ENCODE data around the gene ACOT7.

Gene ACOT7

DNA sequence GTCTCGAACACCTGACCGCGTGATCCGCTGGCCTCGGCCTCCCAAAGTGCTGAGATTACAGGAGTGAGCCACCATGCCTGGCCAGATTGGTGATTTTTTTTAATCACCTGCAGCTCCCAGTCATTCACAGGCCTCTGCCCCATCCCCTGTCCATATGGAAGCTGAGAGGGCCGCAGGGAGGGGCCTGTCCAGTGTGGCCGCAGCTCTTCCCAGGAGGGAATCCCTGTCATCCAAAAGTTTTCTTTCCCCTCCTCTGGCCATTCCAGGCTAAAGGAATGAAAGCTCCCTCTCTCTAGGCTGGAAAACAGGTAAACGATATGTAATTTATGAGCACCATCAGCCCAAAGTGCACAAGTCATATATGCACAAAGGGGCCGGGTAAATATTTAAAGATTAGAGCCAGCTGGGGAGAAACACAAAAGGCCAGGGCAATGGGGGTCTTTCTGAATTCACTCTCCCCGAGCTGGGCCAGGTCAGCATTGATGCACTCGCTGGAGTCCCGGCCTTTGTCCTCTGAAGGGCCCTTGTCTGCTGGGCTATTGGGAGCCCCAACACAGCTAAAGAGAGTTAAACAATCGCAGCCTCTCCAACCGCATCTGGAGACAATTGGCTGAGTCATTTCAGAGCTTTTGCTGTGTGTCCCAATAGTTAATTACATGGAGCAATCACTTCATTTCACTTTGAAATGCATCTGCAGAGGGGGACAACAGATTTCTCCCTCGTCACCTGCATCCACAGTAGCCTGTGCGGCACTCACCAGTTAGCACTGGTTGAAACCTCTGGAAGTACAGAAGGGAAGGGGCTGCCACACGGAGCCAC, 153.4 kb downstream of the ACOT7 start:
- Histone ChIP-seq H3K9me3 (ENCODE audit: control insufficient read depth in 1 of 2, low read length in 2 of 2) (no peaks in the 10 kb centered on the region), H3K27ac (ENCODE audit: low read length) (no peak overlapping the region), H3K27me3 (ENCODE audit: low read depth, low read length) (peaks cover 35% of the 10 kb centered on the region), H3K4me3 (ENCODE audit: low read depth in 1 of 2, low read length in 2 of 2) (no peak overlapping the region), H3K4me1 (ENCODE audit: control insufficient read depth in 1 of 2, insufficient read depth in 2 of 2, low read length in 2 of 2) (peaks cover 0 to 18% of the 10 kb centered on the region in 2 donors), H3K36me3 (ENCODE audit: control insufficient read depth in 1 of 2, insufficient read depth in 2 of 2, low read length in 2 of 2) (no peaks in the 10 kb centered on the region)

DNA sequence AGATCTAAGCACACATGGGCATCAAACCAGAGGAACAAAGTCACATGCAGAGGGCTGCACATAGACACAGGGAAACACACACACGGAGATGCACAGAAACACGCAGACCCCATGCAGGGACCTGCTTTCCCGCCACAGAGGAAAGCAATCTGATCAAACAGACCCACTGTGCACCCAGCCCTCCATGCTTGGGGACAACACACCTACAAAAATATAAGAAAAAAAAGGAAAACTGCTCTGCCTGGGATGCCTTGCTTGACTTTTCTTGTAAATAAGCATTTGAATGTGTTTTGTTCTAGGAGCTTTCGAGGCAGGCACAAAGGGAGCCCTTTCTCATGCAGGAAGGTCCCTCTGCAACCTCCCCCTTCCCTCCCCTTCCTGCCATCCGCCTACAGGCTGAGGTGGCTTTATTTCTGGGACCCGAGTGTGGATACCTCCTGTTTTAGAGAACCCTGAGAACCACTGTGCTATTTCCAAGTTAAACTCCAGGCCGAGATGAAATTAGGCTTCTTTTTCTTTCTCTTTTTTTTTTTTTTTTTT, 154.3 kb downstream of the ACOT7 start:
- Histone ChIP-seq H3K27ac (ENCODE audit: low read length) (no peak overlapping the region), H3K27me3 (ENCODE audit: low read depth, low read length) (peaks cover 30% of the 10 kb centered on the region), H3K36me3 (ENCODE audit: control insufficient read depth in 1 of 2, insufficient read depth in 2 of 2, low read length in 2 of 2) (no peaks in the 10 kb centered on the region), H3K4me1 (ENCODE audit: control insufficient read depth in 1 of 2, insufficient read depth in 2 of 2, low read length in 2 of 2) (peaks cover 7 to 25% of the 10 kb centered on the region in 2 donors), H3K9me3 (ENCODE audit: control insufficient read depth in 1 of 2, low read length in 2 of 2) (no peaks in the 10 kb centered on the region), H3K4me3 (ENCODE audit: low read depth in 1 of 2, low read length in 2 of 2) (no peak overlapping the region)

DNA sequence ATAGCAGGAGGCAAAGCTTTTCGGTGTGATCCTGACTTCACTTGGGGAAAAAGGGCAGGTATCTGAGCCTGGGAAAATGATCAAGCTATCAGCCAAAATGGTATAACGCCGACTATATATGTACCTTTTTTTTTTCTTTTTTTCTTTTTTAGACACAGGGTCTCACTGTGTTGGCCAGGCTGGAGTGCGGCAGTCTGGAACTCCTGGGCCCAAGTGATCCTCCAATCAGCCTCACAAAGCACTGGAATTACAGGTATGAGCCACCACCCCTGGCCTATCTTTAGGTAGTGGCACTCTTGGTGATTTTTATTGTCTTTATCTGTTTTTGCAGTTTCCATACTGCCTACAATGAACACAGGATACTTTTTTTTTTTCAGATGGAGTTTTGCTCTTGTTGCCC, 156.5 kb downstream of the ACOT7 start:
- no peaks in the 10 kb centered on the region for H3K9me3 ChIP-seq (ENCODE audit: control insufficient read depth in 1 of 2, low read length in 2 of 2)
- no peak overlapping the region for H3K27ac ChIP-seq (ENCODE audit: low read length)
- peaks cover 7 to 22% of the 10 kb centered on the region in 2 donors for H3K4me1 ChIP-seq (ENCODE audit: control insufficient read depth in 1 of 2, insufficient read depth in 2 of 2, low read length in 2 of 2)
- peaks cover 3 to 4% of the 10 kb centered on the region in 2 donors for H3K36me3 ChIP-seq (ENCODE audit: control insufficient read depth in 1 of 2, insufficient read depth in 2 of 2, low read length in 2 of 2)
- H3K27me3 ChIP-seq (ENCODE audit: low read depth, low read length), result peaks cover 14% of the 10 kb centered on the region
- H3K4me3 ChIP-seq (ENCODE audit: low read depth in 1 of 2, low read length in 2 of 2), result no peak overlapping the region

DNA sequence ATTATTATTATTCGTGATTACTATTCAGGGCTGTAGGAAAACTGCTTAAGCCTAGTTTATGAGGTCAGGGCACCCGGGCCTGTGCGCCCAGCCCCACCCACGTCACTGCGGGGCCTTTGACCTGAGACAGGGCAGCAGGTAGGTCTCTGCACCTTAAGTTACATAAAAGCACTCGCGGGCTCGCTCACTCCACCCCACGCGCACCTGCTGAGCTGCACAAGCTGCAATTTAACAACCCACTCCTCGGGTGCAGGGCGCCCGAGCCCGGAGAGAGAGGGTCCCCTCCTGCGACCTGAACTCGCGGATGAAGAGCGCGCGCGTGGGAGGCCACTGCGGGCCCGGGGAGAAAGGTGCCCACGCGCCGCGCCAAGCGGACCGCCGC, 158.3 kb downstream of the ACOT7 start:
- peaks cover 7 to 12% of the 10 kb centered on the region in 2 donors for H3K4me1 ChIP-seq (ENCODE audit: control insufficient read depth in 1 of 2, insufficient read depth in 2 of 2, low read length in 2 of 2)
- peak overlapping the region; percentile 80 to 88 for H3K4me3 ChIP-seq (ENCODE audit: low read depth in 1 of 2, low read length in 2 of 2)
- peaks cover 8 to 17% of the 10 kb centered on the region in 2 donors for H3K36me3 ChIP-seq (ENCODE audit: control insufficient read depth in 1 of 2, insufficient read depth in 2 of 2, low read length in 2 of 2)
- H3K9me3 ChIP-seq (ENCODE audit: control insufficient read depth in 1 of 2, low read length in 2 of 2), result no peaks in the 10 kb centered on the region
- H3K27ac ChIP-seq (ENCODE audit: low read length), result no peak overlapping the region
- peaks cover 2% of the 10 kb centered on the region for H3K27me3 ChIP-seq (ENCODE audit: low read depth, low read length)

DNA sequence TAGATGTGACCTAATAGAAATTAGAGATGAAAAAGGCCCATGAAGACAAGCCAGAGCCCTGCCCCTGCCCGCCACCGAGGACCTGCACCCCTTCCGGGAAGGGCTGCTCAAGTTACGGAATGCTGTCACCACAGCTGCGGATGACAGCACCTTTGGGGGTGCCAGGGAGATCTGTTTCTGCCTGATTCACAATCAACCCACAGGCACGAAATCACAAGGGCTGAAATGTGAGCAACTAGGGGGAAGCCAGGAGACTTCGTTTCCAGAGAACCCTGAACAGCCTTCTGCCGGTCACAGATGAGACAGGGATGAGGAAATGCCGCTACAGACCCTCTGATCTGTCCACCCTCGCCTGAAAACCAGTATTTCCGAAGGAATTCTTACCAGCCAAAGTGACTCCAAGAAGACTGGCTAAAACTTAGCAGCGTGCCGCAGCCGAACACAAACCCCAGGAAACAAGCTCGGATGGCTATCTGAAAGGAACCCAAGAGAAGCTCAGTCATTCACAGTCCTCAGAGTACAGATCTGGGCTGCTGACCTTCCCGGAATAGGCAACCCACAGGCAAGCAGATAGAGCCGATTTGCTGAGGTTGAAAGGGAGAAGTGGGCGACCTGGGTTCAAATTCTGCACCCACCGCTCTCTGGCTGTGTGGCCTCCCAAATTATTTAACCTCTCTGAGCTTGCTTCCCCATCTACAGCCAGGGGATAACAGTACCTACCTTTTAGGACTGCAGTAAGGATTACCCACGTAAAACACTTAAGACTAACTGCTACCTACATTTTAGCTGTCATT, 158.9 kb downstream of the ACOT7 start:
- H3K27me3 ChIP-seq (ENCODE audit: low read depth, low read length), result no peaks in the 10 kb centered on the region
- H3K36me3 ChIP-seq (ENCODE audit: control insufficient read depth in 1 of 2, insufficient read depth in 2 of 2, low read length in 2 of 2), result peaks cover 8 to 17% of the 10 kb centered on the region in 2 donors
- H3K4me3 ChIP-seq (ENCODE audit: low read depth in 1 of 2, low read length in 2 of 2), result peak overlapping the region; percentile 80 to 88
- H3K9me3 ChIP-seq (ENCODE audit: control insufficient read depth in 1 of 2, low read length in 2 of 2), result no peaks in the 10 kb centered on the region
- H3K4me1 ChIP-seq (ENCODE audit: control insufficient read depth in 1 of 2, insufficient read depth in 2 of 2, low read length in 2 of 2), result peaks cover 7 to 12% of the 10 kb centered on the region in 2 donors
- H3K27ac ChIP-seq (ENCODE audit: low read length), result no peak overlapping the region

DNA sequence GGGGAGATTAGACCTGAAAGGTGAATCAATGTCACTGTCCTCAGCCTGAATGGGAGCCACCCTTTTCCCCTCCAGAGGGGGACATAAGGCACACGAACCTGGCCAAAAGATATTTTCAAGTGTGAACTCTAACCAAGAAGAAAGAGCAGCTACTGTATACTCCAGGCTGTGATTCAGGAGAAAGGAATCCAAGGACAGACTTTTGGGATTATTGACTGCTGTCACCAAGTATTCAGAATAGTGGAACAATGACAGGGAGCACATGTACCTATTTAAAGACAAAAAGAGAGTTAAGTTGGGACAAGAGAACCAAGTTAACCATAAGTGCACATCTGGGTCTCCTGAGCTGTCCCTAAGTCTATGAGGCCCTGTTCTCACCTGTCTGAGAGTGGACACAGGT, 160.2 kb downstream of the ACOT7 start:
- no peak overlapping the region for H3K27ac ChIP-seq (ENCODE audit: low read length)
- H3K36me3 ChIP-seq (ENCODE audit: control insufficient read depth in 1 of 2, insufficient read depth in 2 of 2, low read length in 2 of 2), result peaks cover 8 to 22% of the 10 kb centered on the region in 2 donors
- H3K9me3 ChIP-seq (ENCODE audit: control insufficient read depth in 1 of 2, low read length in 2 of 2), result no peaks in the 10 kb centered on the region
- no peak overlapping the region for H3K4me3 ChIP-seq (ENCODE audit: low read depth in 1 of 2, low read length in 2 of 2)
- peaks cover 7 to 12% of the 10 kb centered on the region in 2 donors for H3K4me1 ChIP-seq (ENCODE audit: control insufficient read depth in 1 of 2, insufficient read depth in 2 of 2, low read length in 2 of 2)
- no peaks in the 10 kb centered on the region for H3K27me3 ChIP-seq (ENCODE audit: low read depth, low read length)

DNA sequence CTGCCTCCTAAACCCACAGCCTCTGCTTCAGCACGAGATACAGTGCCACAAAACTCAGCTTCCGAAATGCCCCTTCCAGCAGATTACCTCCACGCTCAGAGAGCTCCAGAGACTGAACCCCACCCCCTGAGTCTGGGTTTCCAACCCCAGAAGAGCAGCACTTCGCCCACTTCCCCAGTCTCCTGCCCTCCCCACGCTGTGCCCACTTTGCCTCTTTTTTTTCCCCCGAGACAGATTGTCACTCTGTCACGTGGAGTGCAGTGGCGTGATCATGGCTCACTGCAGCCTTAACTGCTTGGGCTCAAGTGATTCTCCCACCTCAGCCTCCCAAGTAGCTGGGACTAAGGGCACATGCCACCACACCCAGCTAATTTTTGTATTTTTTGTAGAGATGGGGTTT, 167.9 kb downstream of the ACOT7 start:
- H3K27me3 ChIP-seq (ENCODE audit: low read depth, low read length), result no peaks in the 10 kb centered on the region
- no peak overlapping the region for H3K27ac ChIP-seq (ENCODE audit: low read length)
- no peaks in the 10 kb centered on the region for H3K4me1 ChIP-seq (ENCODE audit: control insufficient read depth in 1 of 2, insufficient read depth in 2 of 2, low read length in 2 of 2)
- H3K36me3 ChIP-seq (ENCODE audit: control insufficient read depth in 1 of 2, insufficient read depth in 2 of 2, low read length in 2 of 2), result peaks cover 28 to 54% of the 10 kb centered on the region in 2 donors
- H3K9me3 ChIP-seq (ENCODE audit: control insufficient read depth in 1 of 2, low read length in 2 of 2), result no peaks in the 10 kb centered on the region
- H3K4me3 ChIP-seq (ENCODE audit: low read depth in 1 of 2, low read length in 2 of 2), result no peak overlapping the region

DNA sequence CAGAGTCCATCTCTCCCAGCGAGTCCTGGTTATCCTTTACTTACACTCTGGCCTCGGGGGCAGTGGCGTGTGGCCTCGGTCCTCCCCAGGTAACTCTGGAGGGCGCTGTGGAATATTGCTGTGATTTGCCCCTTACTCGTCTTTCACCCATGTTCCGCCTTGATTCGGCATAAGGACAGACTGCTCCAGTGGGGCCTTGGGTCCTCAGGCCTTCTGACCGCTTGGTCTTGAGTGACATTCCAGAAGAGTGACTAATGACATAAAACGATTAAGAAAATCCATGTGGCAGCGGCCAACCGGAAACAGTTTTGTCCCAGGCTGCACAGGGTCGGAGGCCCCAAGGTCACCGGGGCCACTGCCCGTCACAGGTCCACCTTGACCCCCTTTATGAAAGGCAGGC, 168.8 kb downstream of the ACOT7 start:
- no peak overlapping the region for H3K4me3 ChIP-seq (ENCODE audit: low read depth in 1 of 2, low read length in 2 of 2)
- H3K36me3 ChIP-seq (ENCODE audit: control insufficient read depth in 1 of 2, insufficient read depth in 2 of 2, low read length in 2 of 2), result peaks cover 28 to 54% of the 10 kb centered on the region in 2 donors
- H3K9me3 ChIP-seq (ENCODE audit: control insufficient read depth in 1 of 2, low read length in 2 of 2), result no peaks in the 10 kb centered on the region
- no peaks in the 10 kb centered on the region for H3K27me3 ChIP-seq (ENCODE audit: low read depth, low read length)
- H3K4me1 ChIP-seq (ENCODE audit: control insufficient read depth in 1 of 2, insufficient read depth in 2 of 2, low read length in 2 of 2), result no peaks in the 10 kb centered on the region
- no peak overlapping the region for H3K27ac ChIP-seq (ENCODE audit: low read length)

DNA sequence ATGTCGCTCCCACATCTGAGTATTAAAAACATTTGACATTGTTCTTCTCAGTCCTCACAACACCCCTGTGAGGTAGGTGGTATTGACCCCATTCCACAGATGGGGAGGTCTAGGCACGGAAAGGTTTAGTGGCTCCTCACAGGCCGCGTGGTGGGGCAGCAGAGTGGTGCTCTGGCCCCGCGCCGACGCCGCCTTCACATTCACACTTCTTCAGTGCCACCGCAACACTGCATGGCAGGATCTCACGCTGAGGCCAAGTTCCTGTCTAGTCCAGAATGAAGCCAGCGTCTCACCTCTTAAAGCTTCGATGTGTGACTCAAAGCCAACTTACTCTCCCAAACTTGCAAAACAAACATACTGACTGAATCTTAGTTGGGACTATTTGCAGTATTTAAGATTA, 169.9 kb downstream of the ACOT7 start:
- Histone ChIP-seq H3K27me3 (ENCODE audit: low read depth, low read length) (no peaks in the 10 kb centered on the region), H3K36me3 (ENCODE audit: control insufficient read depth in 1 of 2, insufficient read depth in 2 of 2, low read length in 2 of 2) (peaks cover 28 to 51% of the 10 kb centered on the region in 2 donors), H3K4me1 (ENCODE audit: control insufficient read depth in 1 of 2, insufficient read depth in 2 of 2, low read length in 2 of 2) (no peaks in the 10 kb centered on the region), H3K9me3 (ENCODE audit: control insufficient read depth in 1 of 2, low read length in 2 of 2) (no peaks in the 10 kb centered on the region), H3K27ac (ENCODE audit: low read length) (no peak overlapping the region), H3K4me3 (ENCODE audit: low read depth in 1 of 2, low read length in 2 of 2) (no peak overlapping the region)

DNA sequence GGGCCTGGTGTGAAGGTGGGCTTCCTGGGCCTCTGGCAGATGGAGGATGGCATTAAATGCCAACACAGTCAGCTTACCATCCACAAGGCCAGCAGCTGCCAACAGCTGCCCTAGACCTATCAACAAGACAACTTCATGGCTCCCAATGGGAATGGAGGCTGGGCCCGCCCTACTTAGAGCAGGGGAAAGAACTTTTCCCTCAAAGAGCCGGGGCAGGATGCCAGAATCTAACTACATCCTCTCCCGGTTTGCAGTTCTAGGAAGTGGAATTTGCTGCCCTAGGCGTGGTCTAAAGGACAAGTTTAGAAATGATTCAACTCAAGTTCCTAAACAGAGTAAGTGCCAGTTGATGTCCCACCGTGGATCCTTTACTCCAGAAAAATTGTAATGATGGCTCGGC, 170.9 kb downstream of the ACOT7 start:
- Histone ChIP-seq H3K9me3 (ENCODE audit: control insufficient read depth in 1 of 2, low read length in 2 of 2) (no peaks in the 10 kb centered on the region), H3K27ac (ENCODE audit: low read length) (no peak overlapping the region), H3K36me3 (ENCODE audit: control insufficient read depth in 1 of 2, insufficient read depth in 2 of 2, low read length in 2 of 2) (peaks cover 28 to 44% of the 10 kb centered on the region in 2 donors), H3K27me3 (ENCODE audit: low read depth, low read length) (no peaks in the 10 kb centered on the region), H3K4me1 (ENCODE audit: control insufficient read depth in 1 of 2, insufficient read depth in 2 of 2, low read length in 2 of 2) (no peaks in the 10 kb centered on the region), H3K4me3 (ENCODE audit: low read depth in 1 of 2, low read length in 2 of 2) (no peak overlapping the region)

DNA sequence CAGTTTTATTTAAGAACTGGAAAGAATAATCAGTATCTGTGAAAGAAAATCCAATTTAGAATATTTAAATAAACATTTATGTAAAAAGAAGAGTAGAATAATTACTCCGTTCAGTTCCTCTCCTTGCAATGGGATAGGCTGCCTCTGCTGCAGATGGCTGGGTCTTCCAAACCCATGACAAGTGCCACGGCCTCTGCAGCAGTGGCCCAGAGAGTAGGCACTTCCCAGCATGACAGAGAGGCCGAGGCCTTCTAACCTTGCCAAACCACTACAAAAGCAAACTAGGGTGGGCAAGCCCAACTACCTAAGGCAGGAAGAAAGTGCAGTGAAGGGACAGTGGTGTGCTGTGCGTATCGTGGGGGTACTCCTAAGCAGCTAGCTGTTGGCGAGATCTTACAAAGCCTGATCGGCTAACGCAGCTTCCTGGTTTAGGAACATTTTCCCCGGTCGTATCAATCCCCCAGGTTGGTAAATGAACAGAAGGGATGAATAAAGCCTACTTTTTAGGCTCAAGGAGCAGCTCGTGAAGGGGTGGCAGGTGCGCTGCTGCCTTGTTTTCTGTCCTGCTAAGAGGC, 172.3 kb downstream of the ACOT7 start:
- no peaks in the 10 kb centered on the region for H3K9me3 ChIP-seq (ENCODE audit: control insufficient read depth in 1 of 2, low read length in 2 of 2)
- H3K4me3 ChIP-seq (ENCODE audit: low read depth in 1 of 2, low read length in 2 of 2), result no peak overlapping the region
- H3K27ac ChIP-seq (ENCODE audit: low read length), result no peak overlapping the region
- no peaks in the 10 kb centered on the region for H3K27me3 ChIP-seq (ENCODE audit: low read depth, low read length)
- H3K4me1 ChIP-seq (ENCODE audit: control insufficient read depth in 1 of 2, insufficient read depth in 2 of 2, low read length in 2 of 2), result no peaks in the 10 kb centered on the region
- peaks cover 28 to 36% of the 10 kb centered on the region in 2 donors for H3K36me3 ChIP-seq (ENCODE audit: control insufficient read depth in 1 of 2, insufficient read depth in 2 of 2, low read length in 2 of 2)

Data from muscle layer of duodenum (tissue), 2 donors.